GM12801 (cell line): Measurements from ENCODE around the gene GSTK1.

Source experiments
- TF ChIP-seq, protein P1 (sequence below): IDR thresholded peaks from one replicate; pipeline ENCODE4 v1.5.1; 2011; ENCODE audit warnings: control low read depth; ENCODE audit not compliant: insufficient read length; ENCODE audit errors: extremely low read depth

The GSTK1 gene

DNA sequence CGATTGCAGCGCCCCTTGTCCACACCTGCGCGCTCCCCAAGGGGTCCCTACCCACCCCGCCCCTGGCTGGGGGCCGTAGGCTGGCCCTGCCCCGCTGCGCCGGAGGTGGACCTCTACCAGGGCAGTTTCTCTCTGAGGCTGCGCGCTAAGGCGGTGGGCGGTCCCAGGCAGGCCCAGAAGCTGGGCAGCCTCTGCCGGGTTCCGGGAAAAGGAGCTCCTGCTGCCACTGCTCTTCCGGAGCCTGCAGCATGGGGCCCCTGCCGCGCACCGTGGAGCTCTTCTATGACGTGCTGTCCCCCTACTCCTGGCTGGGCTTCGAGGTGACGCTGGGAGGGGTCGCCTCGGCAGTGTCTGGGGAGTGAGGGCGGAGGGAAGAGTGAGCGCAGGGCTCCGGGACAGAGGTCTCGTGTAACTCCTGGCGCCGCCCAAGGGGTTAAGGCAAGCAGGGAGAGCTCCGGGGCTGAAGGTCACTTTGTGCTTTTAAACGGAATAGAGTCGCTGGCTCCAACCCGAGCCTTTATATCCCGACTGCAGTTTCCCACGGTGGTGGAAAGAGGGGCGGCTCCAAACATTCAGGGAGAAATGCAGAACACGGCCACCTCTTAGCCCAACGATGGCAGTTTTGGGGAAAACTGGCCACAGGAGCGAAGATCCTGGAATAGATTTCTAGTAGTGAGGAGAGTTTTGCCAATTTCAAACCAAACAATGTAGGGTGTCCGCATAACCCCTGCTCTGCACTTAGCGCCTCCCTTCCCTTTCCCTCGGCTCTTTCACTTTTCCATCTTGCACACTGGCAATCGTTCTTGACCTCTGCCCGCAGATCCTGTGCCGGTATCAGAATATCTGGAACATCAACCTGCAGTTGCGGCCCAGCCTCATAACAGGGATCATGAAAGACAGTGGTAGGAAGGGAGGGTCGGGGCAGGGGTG, at the start of gene GSTK1:
Gene GSTK1, plus strand, starts transcription at position 176 of the 930 bp plus-strand sequence. Its CDS starts 73 bp downstream, at position 249.
- TF ChIP-seq, protein P1, sequence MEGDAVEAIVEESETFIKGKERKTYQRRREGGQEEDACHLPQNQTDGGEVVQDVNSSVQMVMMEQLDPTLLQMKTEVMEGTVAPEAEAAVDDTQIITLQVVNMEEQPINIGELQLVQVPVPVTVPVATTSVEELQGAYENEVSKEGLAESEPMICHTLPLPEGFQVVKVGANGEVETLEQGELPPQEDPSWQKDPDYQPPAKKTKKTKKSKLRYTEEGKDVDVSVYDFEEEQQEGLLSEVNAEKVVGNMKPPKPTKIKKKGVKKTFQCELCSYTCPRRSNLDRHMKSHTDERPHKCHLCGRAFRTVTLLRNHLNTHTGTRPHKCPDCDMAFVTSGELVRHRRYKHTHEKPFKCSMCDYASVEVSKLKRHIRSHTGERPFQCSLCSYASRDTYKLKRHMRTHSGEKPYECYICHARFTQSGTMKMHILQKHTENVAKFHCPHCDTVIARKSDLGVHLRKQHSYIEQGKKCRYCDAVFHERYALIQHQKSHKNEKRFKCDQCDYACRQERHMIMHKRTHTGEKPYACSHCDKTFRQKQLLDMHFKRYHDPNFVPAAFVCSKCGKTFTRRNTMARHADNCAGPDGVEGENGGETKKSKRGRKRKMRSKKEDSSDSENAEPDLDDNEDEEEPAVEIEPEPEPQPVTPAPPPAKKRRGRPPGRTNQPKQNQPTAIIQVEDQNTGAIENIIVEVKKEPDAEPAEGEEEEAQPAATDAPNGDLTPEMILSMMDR, result no peak

DNA sequence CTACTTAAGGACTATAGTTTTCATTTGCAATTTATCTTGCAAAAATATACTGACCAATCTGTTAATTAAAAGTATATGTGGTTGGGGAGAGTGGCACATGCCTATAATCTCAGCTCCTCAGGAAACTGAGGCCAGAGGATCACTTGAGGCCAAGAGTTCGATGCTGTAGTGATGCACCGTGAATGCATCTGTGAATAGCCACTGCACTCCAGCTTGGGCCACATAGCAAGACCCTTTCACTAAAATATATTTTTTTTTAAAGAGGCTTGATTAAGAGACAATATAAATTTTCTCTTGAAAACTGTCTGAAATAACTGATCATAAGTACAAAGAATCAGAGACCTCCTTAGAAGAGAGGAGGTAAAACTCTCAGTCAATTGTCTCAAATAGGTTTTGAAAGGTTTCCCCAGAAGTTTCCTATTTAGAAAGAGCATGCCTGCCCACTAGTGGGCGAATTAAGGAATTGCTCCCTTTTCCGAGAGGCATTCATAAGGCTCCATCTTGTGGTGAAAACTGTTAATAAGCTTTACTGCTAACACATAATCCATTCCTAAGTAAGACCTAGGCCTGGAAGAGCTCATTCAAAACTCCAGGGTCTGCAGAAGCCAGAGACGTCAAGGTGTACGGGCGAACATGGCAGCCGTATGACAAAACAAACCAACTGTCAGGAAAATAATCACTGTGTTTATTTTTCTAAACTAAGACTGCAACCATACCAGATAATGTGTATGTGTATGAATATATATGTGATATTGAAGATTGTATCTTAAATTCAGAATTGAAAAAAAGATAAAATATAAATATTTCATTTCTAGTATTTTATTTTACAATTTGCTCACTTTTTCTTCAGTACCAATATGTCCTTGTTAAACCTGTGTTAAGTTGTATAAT, 48.2 kb upstream of the GSTK1 start:
- TF ChIP-seq, protein P1, result peak; percentile 99

DNA sequence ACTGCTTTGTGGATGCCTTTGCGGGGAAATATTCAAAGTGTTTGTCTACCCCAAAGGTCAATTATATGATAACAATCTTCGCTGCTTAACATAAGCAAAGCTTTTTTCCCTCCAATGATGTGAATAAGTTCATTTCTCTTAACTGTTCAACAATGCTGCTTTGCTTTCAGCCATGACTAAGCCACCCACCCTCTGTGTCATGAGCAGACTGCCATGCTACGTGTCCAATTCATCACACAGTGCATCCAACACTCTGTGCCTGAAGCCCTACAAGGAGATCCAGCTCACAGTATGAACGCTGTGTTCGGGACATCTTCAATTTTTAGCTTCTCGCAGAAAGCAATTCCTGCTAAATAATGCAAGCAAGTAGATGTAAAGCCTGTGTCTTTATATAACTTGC, 47.1 kb upstream of the GSTK1 start:
- TF ChIP-seq, protein P1, result no peak

DNA sequence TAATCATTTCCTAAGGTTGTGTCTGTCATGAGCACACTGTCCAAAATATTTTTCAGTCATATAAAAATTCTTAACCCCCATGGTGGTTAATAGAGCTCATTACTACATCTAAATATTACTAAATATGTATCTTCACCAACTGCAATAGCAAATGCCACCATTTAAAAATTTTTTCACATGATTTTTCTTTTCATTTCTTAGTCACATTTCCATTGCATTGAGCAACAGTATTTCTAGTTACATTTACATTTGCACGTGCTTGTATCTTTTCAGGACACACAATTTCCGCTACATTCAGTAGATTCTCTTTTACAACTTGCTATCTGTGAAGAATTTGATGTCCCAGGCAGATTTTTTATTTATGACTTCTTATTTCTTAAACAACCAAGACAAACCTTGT, 46.6 kb upstream of the GSTK1 start:
- TF ChIP-seq, protein P1, result no peak

DNA sequence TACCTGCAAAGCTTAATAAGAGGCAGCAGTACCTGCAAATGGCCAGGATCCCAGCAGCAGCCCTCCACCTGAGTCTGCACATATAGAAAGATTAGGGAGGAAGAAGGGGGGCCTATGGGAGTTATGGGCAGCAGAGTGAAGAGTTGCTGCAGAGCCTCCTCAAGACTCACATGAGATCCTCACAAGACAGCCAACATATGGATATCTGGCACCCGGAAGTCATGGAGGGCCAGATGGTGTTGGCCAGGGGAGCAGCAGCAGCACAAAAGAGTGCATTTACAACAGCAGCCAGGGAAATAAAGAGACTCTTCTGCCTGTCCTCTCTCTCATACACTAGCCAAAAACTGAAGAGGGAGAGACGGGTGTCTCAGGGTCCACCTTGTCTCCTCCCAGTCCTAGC, 45.4 kb upstream of the GSTK1 start:
- TF ChIP-seq, protein P1, result no peak

DNA sequence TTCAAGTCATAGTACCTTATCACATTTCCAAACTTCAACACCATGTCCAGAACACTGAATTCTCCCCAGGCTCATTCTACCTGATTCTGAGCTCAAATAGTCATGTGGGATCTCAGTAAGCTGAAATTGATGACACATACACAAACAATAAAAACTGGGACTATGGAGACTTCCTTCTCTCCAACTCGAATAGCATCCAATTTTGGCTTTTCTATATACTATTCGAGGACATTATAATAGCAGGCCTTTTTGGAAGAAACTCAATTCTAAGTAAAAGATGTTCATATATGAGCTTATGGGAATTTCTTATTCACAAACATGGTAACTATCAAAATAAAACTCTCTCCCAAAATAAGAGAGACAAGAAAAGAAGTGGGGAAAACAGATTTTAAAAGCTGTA, 42.0 kb upstream of the GSTK1 start:
- TF ChIP-seq, protein P1, result no peak

DNA sequence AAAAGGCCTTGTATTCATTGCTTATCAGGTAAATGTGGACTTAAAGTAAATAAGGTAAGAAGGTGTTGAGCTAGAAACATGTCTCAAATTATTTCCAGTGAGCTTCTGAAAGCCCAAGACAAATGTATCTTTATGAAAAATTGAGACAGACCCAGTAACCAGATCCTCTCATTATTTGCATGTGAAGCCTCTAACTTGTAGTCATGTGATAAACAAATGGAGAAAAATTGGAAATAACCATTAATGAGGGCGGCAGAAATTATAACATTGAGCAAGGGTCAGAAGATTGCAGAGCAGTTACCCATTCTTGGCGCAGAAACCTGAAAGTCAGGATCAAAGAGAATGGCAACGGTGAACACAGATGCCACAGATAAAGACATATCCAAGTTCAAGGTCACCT, 41.5 kb upstream of the GSTK1 start, which contains the start of gene TAS2R40:
Gene TAS2R40, plus strand, starts transcription at position 301 of the 400 bp plus-strand sequence. Its CDS starts 42 bp downstream, at position 343.
- TF ChIP-seq, protein P1, result no peak
